Fibroblast of lung (primary cell): ENCODE measurements around the gene PRR35. TPM values are rescaled to one million over a fixed set of nuclear protein-coding genes. Genes with fewer than 3 reads are reported as not detected.

Experiments
- DNase-seq, 2 donors: peaks; one replicate each; pipeline versions ENCODE4 v3.0.0 to v3.0.0-alpha.2; 2010; ENCODE audit warnings: low read depth in 2 of 2
- H2AFZ ChIP-seq: 2 replicates; pipeline ENCODE4 v1.5.1; 2012; ENCODE audit warnings: low read length, control low read depth, inconsistent platforms
- H3K27ac ChIP-seq: 2 replicates; pipeline ENCODE4 v1.5.1; 2011; ENCODE audit warnings: low read length, control low read depth; ENCODE audit not compliant: insufficient read depth
- H3K27me3 ChIP-seq: 2 replicates; pipeline ENCODE4 v1.5.1; 2011; ENCODE audit warnings: mild to moderate bottlenecking, low read length; ENCODE audit not compliant: control insufficient read depth, insufficient read depth
- H3K36me3 ChIP-seq: 2 replicates; pipeline ENCODE4 v1.5.1; 2011; ENCODE audit warnings: low read length; ENCODE audit not compliant: control insufficient read depth, insufficient read depth
- H3K4me1 ChIP-seq: 2 replicates; pipeline ENCODE4 v1.5.1; 2011; ENCODE audit warnings: low read length; ENCODE audit not compliant: control insufficient read depth, insufficient read depth; ENCODE audit errors: extremely low read depth
- H3K4me2 ChIP-seq: 2 replicates; pipeline ENCODE4 v1.5.1; 2011; ENCODE audit warnings: low read length, control low read depth; ENCODE audit not compliant: insufficient read depth; ENCODE audit errors: extremely low read depth
- H3K4me3 ChIP-seq, 4 experiments: fragments of 200-600 bp in 1 of 4; sonication (generic) in 1 of 4; replicated peaks in 1 of 4; 2 replicates each; pipeline ENCODE4 v1.5.1; 2011 to 2016; ENCODE audit warnings: low read length in 4 of 4, low read depth in 3 of 4, mild to moderate bottlenecking in 3 of 4, control low read depth in 2 of 4, inconsistent platforms in 1 of 4, mixed read lengths in 1 of 4; ENCODE audit not compliant: insufficient read depth in 1 of 4; ENCODE audit errors: control extremely low read depth in 1 of 4
- H3K79me2 ChIP-seq: 2 replicates; pipeline ENCODE4 v1.5.1; 2012; ENCODE audit warnings: mild to moderate bottlenecking, low read length, inconsistent platforms; ENCODE audit not compliant: control insufficient read depth, insufficient read depth
- H3K9ac ChIP-seq: 2 replicates; pipeline ENCODE4 v1.5.1; 2011; ENCODE audit warnings: mild to moderate bottlenecking, low read length, control low read depth; ENCODE audit not compliant: insufficient read depth
- H3K9me3 ChIP-seq: 2 replicates; pipeline ENCODE4 v1.5.1; 2012; ENCODE audit warnings: low read depth, low read length; ENCODE audit not compliant: control insufficient read depth, insufficient read depth
- H4K20me1 ChIP-seq: 2 replicates; pipeline ENCODE4 v1.5.1; 2011; ENCODE audit warnings: low read length; ENCODE audit not compliant: control insufficient read depth, insufficient read depth; ENCODE audit errors: extremely low read depth
- EZH2 ChIP-seq: IDR thresholded peaks from 2 replicates; pipeline ENCODE4 v1.5.1; 2012; ENCODE audit warnings: low read length, control low read depth, mild to moderate bottlenecking; ENCODE audit errors: missing control alignments
- polyA plus RNA-seq, 2 donors: library from polyadenylated mRNA; depleted of rRNA in 1 of 2; stranded (reverse) in 1 of 2; unstranded in 1 of 2; fragments of >200 nt; gene quantifications; 2 replicates each; pipeline ENCODE4 v1.2.1, GENCODE V29; 2011 to 2012; ENCODE audit warnings: missing spikeins in 1 of 2
- total RNA-seq: library from RNA; depleted of rRNA; stranded (reverse); fragments of >200 nt; gene quantifications from 2 replicates; pipeline ENCODE4 v1.2.1, GENCODE V29; 2014
- TF ChIP-seq, protein P1 (sequence below), 2 donors: IDR thresholded peaks in 1 of 2; conservative IDR thresholded peaks in 1 of 2; 1 replicate in 1 of 2; 2 replicates in 1 of 2; pipeline ENCODE4 v1.5.1; 2011 to 2012; ENCODE audit warnings: low read length in 2 of 2, control low read depth in 1 of 2, inconsistent platforms in 1 of 2, low read depth in 1 of 2, mild to moderate bottlenecking in 1 of 2

Gene PRR35
- total and polyA plus RNA-seq, 2 donors (not counting 1 experiment from before 2014, with no cell fraction given) = not detected

GRCh38 chr16:553601-554296 is 6.4 kb upstream of the PRR35 start:
- Histone ChIP-seq H3K36me3 (peaks cover 13% of the 10 kb centered on the region), H3K4me3 (no peak overlapping the region), H3K9ac (no peak overlapping the region), H3K27ac (no peak overlapping the region), H3K4me2 (no peak overlapping the region), H3K4me1 (no peaks in the 10 kb centered on the region), H3K79me2 (peaks cover 1% of the 10 kb centered on the region), H2AFZ (no peak overlapping the region), H4K20me1 (no peaks in the 10 kb centered on the region), H3K9me3 (no peaks in the 10 kb centered on the region), H3K27me3 (peaks cover 1% of the 10 kb centered on the region)
- no peak for DNase-seq
- TF ChIP-seq, protein P1, sequence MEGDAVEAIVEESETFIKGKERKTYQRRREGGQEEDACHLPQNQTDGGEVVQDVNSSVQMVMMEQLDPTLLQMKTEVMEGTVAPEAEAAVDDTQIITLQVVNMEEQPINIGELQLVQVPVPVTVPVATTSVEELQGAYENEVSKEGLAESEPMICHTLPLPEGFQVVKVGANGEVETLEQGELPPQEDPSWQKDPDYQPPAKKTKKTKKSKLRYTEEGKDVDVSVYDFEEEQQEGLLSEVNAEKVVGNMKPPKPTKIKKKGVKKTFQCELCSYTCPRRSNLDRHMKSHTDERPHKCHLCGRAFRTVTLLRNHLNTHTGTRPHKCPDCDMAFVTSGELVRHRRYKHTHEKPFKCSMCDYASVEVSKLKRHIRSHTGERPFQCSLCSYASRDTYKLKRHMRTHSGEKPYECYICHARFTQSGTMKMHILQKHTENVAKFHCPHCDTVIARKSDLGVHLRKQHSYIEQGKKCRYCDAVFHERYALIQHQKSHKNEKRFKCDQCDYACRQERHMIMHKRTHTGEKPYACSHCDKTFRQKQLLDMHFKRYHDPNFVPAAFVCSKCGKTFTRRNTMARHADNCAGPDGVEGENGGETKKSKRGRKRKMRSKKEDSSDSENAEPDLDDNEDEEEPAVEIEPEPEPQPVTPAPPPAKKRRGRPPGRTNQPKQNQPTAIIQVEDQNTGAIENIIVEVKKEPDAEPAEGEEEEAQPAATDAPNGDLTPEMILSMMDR (conservative IDR thresholded peaks at IDR 0.05 in 1 of 2, IDR thresholded peaks at IDR 0.05 in 1 of 2; ENCODE audit: low read depth in 1 of 2, low read length in 2 of 2) = no peak
- TF ChIP-seq EZH2 = no peak

GRCh38 chr16:554297-554621 is 5.9 kb upstream of the PRR35 start:
- Histone ChIP-seq H3K4me2 (no peak overlapping the region), H3K4me1 (no peaks in the 10 kb centered on the region), H3K4me3 (no peak overlapping the region), H2AFZ (no peak overlapping the region), H3K27ac (no peak overlapping the region), H3K27me3 (peaks cover 4% of the 10 kb centered on the region), H3K36me3 (peaks cover 11% of the 10 kb centered on the region), H3K79me2 (no peaks in the 10 kb centered on the region), H3K9me3 (no peaks in the 10 kb centered on the region), H4K20me1 (no peaks in the 10 kb centered on the region), H3K9ac (no peak overlapping the region)
- DNase-seq = no peak
- TF ChIP-seq EZH2 = no peak
- TF ChIP-seq, protein P1 (conservative IDR thresholded peaks at IDR 0.05 in 1 of 2, IDR thresholded peaks at IDR 0.05 in 1 of 2; ENCODE audit: low read depth in 1 of 2, low read length in 2 of 2) = no peak

DNA sequence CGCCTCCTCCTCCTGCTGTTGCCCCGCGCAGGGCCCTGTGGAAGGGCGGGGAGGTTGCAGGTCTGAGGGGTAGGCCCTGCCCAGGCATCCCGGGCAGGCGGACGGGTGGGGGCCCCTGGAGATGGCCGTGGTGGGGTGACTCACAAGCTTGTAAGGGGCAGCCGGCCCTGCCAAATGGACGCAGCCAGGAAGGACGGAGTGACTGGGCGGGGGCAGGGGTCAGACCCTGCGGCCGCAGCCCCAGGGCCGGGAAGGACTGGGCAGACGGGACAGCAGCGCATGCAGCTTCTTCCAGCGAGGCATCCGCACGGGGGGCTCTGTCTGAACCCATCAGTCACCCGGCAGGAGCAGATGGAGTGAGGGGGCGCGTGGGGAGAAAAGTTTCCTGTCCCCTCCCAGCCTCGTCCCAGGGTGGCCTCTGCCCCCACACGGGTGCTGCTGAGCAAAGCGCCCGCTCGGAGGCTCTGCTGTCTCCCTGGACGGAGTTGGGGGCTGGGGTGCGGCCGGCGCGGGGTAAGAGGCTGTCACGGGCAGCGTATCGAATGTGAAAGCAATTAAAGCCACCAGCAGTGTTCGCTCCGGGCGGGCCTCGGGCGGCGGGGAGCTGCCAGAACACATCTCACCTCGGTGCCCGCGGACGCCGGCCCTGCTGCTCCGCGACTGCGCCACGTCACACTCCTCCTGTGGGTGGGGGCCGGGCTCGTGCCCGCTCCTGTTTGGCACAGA is 5.4 kb upstream of the PRR35 start:
- no peak overlapping the region for H2AFZ ChIP-seq
- no peaks in the 10 kb centered on the region for H3K4me1 ChIP-seq
- peak; percentile 74 to 80 for DNase-seq
- H3K9me3 ChIP-seq = no peaks in the 10 kb centered on the region
- peak overlapping the region; percentile 23 for H3K9ac ChIP-seq
- peak overlapping the region; percentile 35 for H3K4me2 ChIP-seq
- H3K4me3 ChIP-seq = no peak overlapping the region
- H3K79me2 ChIP-seq = no peaks in the 10 kb centered on the region
- TF ChIP-seq EZH2 = no peak
- TF ChIP-seq, protein P1 (conservative IDR thresholded peaks at IDR 0.05 in 1 of 2, IDR thresholded peaks at IDR 0.05 in 1 of 2; ENCODE audit: low read depth in 1 of 2, low read length in 2 of 2) = no peak
- peak overlapping the region; percentile 43 for H3K27ac ChIP-seq
- H4K20me1 ChIP-seq = no peaks in the 10 kb centered on the region
- peaks cover 8% of the 10 kb centered on the region for H3K27me3 ChIP-seq
- H3K36me3 ChIP-seq = peaks cover 9% of the 10 kb centered on the region
